ENCODE results near the gene N4BP2L2. TPM values are rescaled to one million over a fixed set of nuclear protein-coding genes. Genes with fewer than 3 reads are reported as not detected.

Gene N4BP2L2
- total and polyA plus RNA-seq, 2 of the 13 experiments (the other 11 are each of a cell fraction or from before 2014, with no cell fraction given) = 58.9 to 81.2 TPM

DNA sequence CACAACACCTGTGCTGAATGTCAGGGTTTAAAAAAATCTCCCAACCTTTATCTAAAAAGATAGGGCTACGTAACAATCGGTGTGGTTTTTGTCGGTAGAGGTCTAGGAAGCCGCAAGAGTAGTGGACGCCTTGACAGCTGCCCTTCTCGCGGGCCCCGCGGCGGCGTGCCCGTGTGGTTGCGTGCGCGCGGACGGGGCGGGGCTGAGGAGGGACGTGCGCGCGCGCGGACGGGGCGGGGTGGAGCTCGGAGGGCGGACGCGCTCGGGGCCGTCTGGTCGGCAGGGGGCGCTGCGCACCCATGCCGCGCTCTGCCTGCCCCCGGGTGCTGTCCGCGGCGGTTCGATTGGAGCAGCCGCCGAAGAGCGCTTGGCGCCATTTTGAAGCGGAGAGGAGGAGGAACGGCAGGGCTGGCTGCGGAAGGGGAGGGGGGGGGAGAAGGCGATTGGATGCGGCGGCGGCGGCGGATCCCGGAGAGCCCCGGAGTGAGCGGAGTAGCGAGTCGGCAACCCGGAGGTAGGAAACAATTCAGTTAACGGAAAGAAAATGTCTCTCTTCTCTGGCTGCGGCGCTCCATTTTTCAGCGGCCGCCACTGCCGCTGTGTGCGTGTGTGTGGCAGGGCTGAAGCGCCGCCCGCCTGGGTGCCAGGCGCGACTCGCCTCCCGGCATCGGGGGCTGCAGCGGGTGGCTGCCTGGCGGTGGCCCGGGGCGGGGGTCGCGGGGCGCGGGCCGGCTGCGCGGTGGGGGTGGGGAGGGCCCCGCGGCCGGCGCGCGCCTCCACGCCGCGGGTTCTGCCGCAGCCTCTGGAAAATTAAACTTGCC lies 47.7 kb upstream of the N4BP2L2 start, which contains the start of gene PDS5B (continued):
- TF ChIP-seq, protein P1, sequence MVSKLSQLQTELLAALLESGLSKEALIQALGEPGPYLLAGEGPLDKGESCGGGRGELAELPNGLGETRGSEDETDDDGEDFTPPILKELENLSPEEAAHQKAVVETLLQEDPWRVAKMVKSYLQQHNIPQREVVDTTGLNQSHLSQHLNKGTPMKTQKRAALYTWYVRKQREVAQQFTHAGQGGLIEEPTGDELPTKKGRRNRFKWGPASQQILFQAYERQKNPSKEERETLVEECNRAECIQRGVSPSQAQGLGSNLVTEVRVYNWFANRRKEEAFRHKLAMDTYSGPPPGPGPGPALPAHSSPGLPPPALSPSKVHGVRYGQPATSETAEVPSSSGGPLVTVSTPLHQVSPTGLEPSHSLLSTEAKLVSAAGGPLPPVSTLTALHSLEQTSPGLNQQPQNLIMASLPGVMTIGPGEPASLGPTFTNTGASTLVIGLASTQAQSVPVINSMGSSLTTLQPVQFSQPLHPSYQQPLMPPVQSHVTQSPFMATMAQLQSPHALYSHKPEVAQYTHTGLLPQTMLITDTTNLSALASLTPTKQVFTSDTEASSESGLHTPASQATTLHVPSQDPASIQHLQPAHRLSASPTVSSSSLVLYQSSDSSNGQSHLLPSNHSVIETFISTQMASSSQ (IDR thresholded peaks at IDR 0.05; ENCODE audit: low read depth) = no peak
- TF ChIP-seq, protein P1 (CRISPR knock-in tag; IDR thresholded peaks at IDR 0.05; ENCODE audit: borderline replicate concordance) = peak; percentile 34; the same call in 1 of the 2 replicates
- TF ChIP-seq CEBPG (CRISPR knock-in tag; IDR thresholded peaks at IDR 0.05) (no peak), ZNF292 (CRISPR knock-in tag; IDR thresholded peaks at IDR 0.05; ENCODE audit: borderline replicate concordance, low read depth) (peak; percentile 56; the same call in 1 of the 2 replicates), ZNF20 (CRISPR knock-in tag; IDR thresholded peaks at IDR 0.05) (no peak), KDM5B (CRISPR knock-in tag; IDR thresholded peaks at IDR 0.05; ENCODE audit: borderline replicate concordance) (peak; percentile 49; the same call in 1 of the 2 replicates), PRPF4 (IDR thresholded peaks at IDR 0.05; ENCODE audit: low read depth, low read length, poor library complexity, severe bottlenecking) (no peak), ZNF337 (CRISPR knock-in tag; IDR thresholded peaks at IDR 0.05; ENCODE audit: borderline replicate concordance, low read depth) (no peak), ZNF781 (CRISPR knock-in tag; IDR thresholded peaks at IDR 0.05; ENCODE audit: borderline replicate concordance, not compliant biosample characterization) (no peak), TEAD3 (CRISPR knock-in tag; optimal IDR thresholded peaks at IDR 0.05; ENCODE audit: borderline replicate concordance) (peak; percentile 16), NFKB2 (CRISPR knock-in tag; IDR thresholded peaks at IDR 0.05; ENCODE audit: borderline replicate concordance) (no peak), MAZ (IDR thresholded peaks at IDR 0.05; ENCODE audit: borderline replicate concordance, low read depth, low read length) (peak; percentile 89), MAZ (CRISPR knock-in tag; IDR thresholded peaks at IDR 0.05; ENCODE audit: low read depth) (peak; percentile 94), NCOA5 (CRISPR knock-in tag; IDR thresholded peaks at IDR 0.05) (no peak), HOXA5 (CRISPR knock-in tag; IDR thresholded peaks at IDR 0.05) (no peak), ZBTB3 (CRISPR knock-in tag; IDR thresholded peaks at IDR 0.05; ENCODE audit: borderline replicate concordance, low read depth) (no peak), ZFP82 (CRISPR knock-in tag; IDR thresholded peaks at IDR 0.05; ENCODE audit: borderline replicate concordance) (no peak; the same call in 1 of the 2 replicates), SRSF1 (optimal IDR thresholded peaks at IDR 0.05; ENCODE audit: low read depth, low read length) (peak; percentile 50)
- TF ChIP-seq, protein P2, sequence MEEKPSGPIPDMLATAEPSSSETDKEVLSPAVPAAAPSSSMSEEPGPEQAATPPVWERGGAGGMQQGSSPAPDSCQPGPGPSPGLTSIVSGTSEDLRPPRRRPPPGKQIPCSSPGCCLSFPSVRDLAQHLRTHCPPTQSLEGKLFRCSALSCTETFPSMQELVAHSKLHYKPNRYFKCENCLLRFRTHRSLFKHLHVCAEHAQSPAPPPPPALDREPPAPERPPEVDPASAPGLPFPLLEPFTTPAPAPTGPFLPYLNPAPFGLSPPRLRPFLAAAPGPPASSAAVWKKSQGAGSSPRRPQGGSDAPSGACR (CRISPR knock-in tag; IDR thresholded peaks at IDR 0.05) = 0 out of 2 replicates have a peak, but pooled peaks have one; percentile 42
- TF ChIP-seq, protein P3, sequence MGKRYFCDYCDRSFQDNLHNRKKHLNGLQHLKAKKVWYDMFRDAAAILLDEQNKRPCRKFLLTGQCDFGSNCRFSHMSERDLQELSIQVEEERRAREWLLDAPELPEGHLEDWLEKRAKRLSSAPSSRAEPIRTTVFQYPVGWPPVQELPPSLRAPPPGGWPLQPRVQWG (CRISPR knock-in tag; IDR thresholded peaks at IDR 0.05; ENCODE audit: borderline replicate concordance, low read depth) = no peak
- TF ChIP-seq, protein P4, sequence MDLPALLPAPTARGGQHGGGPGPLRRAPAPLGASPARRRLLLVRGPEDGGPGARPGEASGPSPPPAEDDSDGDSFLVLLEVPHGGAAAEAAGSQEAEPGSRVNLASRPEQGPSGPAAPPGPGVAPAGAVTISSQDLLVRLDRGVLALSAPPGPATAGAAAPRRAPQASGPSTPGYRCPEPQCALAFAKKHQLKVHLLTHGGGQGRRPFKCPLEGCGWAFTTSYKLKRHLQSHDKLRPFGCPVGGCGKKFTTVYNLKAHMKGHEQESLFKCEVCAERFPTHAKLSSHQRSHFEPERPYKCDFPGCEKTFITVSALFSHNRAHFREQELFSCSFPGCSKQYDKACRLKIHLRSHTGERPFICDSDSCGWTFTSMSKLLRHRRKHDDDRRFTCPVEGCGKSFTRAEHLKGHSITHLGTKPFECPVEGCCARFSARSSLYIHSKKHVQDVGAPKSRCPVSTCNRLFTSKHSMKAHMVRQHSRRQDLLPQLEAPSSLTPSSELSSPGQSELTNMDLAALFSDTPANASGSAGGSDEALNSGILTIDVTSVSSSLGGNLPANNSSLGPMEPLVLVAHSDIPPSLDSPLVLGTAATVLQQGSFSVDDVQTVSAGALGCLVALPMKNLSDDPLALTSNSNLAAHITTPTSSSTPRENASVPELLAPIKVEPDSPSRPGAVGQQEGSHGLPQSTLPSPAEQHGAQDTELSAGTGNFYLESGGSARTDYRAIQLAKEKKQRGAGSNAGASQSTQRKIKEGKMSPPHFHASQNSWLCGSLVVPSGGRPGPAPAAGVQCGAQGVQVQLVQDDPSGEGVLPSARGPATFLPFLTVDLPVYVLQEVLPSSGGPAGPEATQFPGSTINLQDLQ (CRISPR knock-in tag; IDR thresholded peaks at IDR 0.05) = no peak
